TTC549 (cell line): ENCODE results near the gene HACD4.
"Not testable (repeated sequence)": the region's sequence is repeated elsewhere in the genome, so short reads cannot be mapped to it uniquely, and the experiment has no call there.

Source experiments
- FAIRE-seq: peaks from 2 replicates; lab custom pipeline; 2012; peaks lifted over from hg19 to GRCh38; lab: Jason Lieb, UNC

The HACD4 gene

GRCh38 chr9:21016701-21017491 is 14.5 kb downstream of the HACD4 start:
- no peak for FAIRE-seq

- no peak for FAIRE-seq
These were observed 15.4 kb downstream of the HACD4 start for GRCh38 chr9:21015995-21016394.

- FAIRE-seq, result no peak
These were observed 16.2 kb downstream of the HACD4 start for GRCh38 chr9:21015129-21015815.

- no peak for FAIRE-seq
These were observed 29.4 kb downstream of the HACD4 start for GRCh38 chr9:21002040-21002439.

- no peak for FAIRE-seq
These were observed 29.9 kb downstream of the HACD4 start for GRCh38 chr9:21001581-21001980.

- no peak for FAIRE-seq
These were observed 33.9 kb downstream of the HACD4 start for GRCh38 chr9:20997503-20998076.

- FAIRE-seq, result no peak
These were observed 34.6 kb downstream of the HACD4 start for GRCh38 chr9:20996809-20997208.

- no peak for FAIRE-seq
These were observed 35.8 kb downstream of the HACD4 start for GRCh38 chr9:20995616-20996015.

- no peak for FAIRE-seq
These were observed 37.0 kb downstream of the HACD4 start for GRCh38 chr9:20994486-20994885.

- no peak for FAIRE-seq
These were observed 40.6 kb downstream of the HACD4 start for GRCh38 chr9:20990867-20991266.

- no peak for FAIRE-seq
These were observed 41.5 kb downstream of the HACD4 start for GRCh38 chr9:20989923-20990341.

GRCh38 chr9:20988671-20989315 is 42.6 kb downstream of the HACD4 start:
- FAIRE-seq, result no peak

- no peak for FAIRE-seq
These were observed 43.4 kb downstream of the HACD4 start for GRCh38 chr9:20988061-20988460.

GRCh38 chr9:20987521-20987920 is 43.9 kb downstream of the HACD4 start:
- no peak for FAIRE-seq

- FAIRE-seq, result no peak
These were observed 45.4 kb downstream of the HACD4 start for GRCh38 chr9:20985851-20986600.

- FAIRE-seq, result no peak
These were observed 46.9 kb downstream of the HACD4 start for GRCh38 chr9:20984506-20984905.

- FAIRE-seq, result no peak
These were observed 50.0 kb downstream of the HACD4 start for GRCh38 chr9:20981486-20981885.

- no peak for FAIRE-seq
These were observed 50.5 kb downstream of the HACD4 start for GRCh38 chr9:20980832-20981455.

- no peak for FAIRE-seq
These were observed 53.2 kb downstream of the HACD4 start for GRCh38 chr9:20978249-20978648.

GRCh38 chr9:20974191-20974938 is 57.1 kb downstream of the HACD4 start:
- FAIRE-seq, result not testable (repeated sequence)
